ENCODE data around the gene IRF6.

The IRF6 gene

DNA sequence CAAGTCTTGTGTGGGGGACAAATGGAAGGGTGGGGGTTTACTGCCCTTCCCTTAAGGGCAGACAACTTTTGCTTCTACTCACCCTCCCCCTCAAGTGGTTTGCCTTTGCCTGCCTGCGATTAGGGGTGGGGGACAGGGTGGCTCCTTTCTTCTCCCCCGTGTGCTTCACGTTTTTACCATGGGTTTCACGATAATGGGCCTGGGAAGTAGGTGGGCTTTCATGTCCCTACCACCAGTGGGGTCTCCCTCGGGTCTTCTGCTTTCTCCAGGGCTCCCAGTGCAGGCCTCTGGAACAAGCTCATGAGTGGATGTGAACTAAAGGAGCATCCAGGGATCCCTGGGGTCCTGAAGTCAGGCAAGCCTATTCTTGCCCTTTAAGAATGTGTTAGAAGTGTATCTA is 43.4 kb upstream of the IRF6 start:
- no peak overlapping the region for H3K4me3 ChIP-seq (ENCODE audit: low read depth, low read length, poor library complexity, severe bottlenecking)
- no peak overlapping the region for H3K4me2 ChIP-seq (ENCODE audit: low read length)
- no peak overlapping the region for H3K27ac ChIP-seq (ENCODE audit: low read depth, low read length, poor library complexity, severe bottlenecking)
- H2AFZ ChIP-seq (ENCODE audit: low read length) = no peak overlapping the region
- H4K20me1 ChIP-seq (ENCODE audit: insufficient read depth, low read length) = no peaks in the 10 kb centered on the region
- H3K36me3 ChIP-seq (ENCODE audit: insufficient read depth, low read length) = peaks cover 79% of the 10 kb centered on the region
- H3K4me1 ChIP-seq (ENCODE audit: insufficient read depth, low read length, severe bottlenecking) = no peaks in the 10 kb centered on the region
- H3K9me2 ChIP-seq (ENCODE audit: low read depth, low read length) = no peaks in the 10 kb centered on the region
- H3K9me3 ChIP-seq (ENCODE audit: low read length) = no peaks in the 10 kb centered on the region
- no peaks in the 10 kb centered on the region for H3F3A ChIP-seq (ENCODE audit: insufficient read depth, low read length)
- TF ChIP-seq, protein P1, sequence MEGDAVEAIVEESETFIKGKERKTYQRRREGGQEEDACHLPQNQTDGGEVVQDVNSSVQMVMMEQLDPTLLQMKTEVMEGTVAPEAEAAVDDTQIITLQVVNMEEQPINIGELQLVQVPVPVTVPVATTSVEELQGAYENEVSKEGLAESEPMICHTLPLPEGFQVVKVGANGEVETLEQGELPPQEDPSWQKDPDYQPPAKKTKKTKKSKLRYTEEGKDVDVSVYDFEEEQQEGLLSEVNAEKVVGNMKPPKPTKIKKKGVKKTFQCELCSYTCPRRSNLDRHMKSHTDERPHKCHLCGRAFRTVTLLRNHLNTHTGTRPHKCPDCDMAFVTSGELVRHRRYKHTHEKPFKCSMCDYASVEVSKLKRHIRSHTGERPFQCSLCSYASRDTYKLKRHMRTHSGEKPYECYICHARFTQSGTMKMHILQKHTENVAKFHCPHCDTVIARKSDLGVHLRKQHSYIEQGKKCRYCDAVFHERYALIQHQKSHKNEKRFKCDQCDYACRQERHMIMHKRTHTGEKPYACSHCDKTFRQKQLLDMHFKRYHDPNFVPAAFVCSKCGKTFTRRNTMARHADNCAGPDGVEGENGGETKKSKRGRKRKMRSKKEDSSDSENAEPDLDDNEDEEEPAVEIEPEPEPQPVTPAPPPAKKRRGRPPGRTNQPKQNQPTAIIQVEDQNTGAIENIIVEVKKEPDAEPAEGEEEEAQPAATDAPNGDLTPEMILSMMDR (IDR thresholded peaks at IDR 0.05; ENCODE audit: low read length) = no peak
- no peak for TF ChIP-seq EZH2 (IDR thresholded peaks at IDR 0.05; ENCODE audit: borderline replicate concordance, low read length)
- H3K79me2 ChIP-seq (ENCODE audit: insufficient read depth, low read length) = no peaks in the 10 kb centered on the region
- H3K9ac ChIP-seq (ENCODE audit: low read length) = no peak overlapping the region
- H3K27me3 ChIP-seq (ENCODE audit: insufficient read depth, low read length) = no peaks in the 10 kb centered on the region

DNA sequence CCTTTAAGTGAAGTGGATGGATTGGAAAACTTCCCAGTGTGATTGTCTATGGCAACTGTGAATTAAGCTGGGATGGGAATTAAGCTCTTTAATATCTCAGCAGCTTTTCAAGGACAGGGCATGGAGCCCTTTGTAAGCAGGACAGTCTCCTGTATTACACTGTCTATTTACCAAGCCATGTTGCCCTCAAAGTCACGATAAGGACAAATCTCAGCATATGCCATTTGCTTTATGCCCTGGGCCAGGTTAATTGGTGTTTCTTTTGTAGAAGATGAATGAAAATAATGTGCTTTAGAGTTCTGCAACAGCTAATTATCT is 39.4 kb upstream of the IRF6 start:
- Histone ChIP-seq H3K9me3 (ENCODE audit: low read length) (no peaks in the 10 kb centered on the region), H3F3A (ENCODE audit: insufficient read depth, low read length) (no peaks in the 10 kb centered on the region), H4K20me1 (ENCODE audit: insufficient read depth, low read length) (no peaks in the 10 kb centered on the region), H3K27ac (ENCODE audit: low read depth, low read length, poor library complexity, severe bottlenecking) (no peak overlapping the region), H3K79me2 (ENCODE audit: insufficient read depth, low read length) (no peaks in the 10 kb centered on the region), H3K9me2 (ENCODE audit: low read depth, low read length) (no peaks in the 10 kb centered on the region), H3K4me1 (ENCODE audit: insufficient read depth, low read length, severe bottlenecking) (no peaks in the 10 kb centered on the region), H3K4me2 (ENCODE audit: low read length) (no peak overlapping the region), H3K9ac (ENCODE audit: low read length) (no peak overlapping the region), H3K4me3 (ENCODE audit: low read depth, low read length, poor library complexity, severe bottlenecking) (no peak overlapping the region), H3K27me3 (ENCODE audit: insufficient read depth, low read length) (no peaks in the 10 kb centered on the region), H3K36me3 (ENCODE audit: insufficient read depth, low read length) (peaks cover 80% of the 10 kb centered on the region), H2AFZ (ENCODE audit: low read length) (no peak overlapping the region)
- TF ChIP-seq, protein P1 (IDR thresholded peaks at IDR 0.05; ENCODE audit: low read length) = no peak
- TF ChIP-seq EZH2 (IDR thresholded peaks at IDR 0.05; ENCODE audit: borderline replicate concordance, low read length) = no peak

DNA sequence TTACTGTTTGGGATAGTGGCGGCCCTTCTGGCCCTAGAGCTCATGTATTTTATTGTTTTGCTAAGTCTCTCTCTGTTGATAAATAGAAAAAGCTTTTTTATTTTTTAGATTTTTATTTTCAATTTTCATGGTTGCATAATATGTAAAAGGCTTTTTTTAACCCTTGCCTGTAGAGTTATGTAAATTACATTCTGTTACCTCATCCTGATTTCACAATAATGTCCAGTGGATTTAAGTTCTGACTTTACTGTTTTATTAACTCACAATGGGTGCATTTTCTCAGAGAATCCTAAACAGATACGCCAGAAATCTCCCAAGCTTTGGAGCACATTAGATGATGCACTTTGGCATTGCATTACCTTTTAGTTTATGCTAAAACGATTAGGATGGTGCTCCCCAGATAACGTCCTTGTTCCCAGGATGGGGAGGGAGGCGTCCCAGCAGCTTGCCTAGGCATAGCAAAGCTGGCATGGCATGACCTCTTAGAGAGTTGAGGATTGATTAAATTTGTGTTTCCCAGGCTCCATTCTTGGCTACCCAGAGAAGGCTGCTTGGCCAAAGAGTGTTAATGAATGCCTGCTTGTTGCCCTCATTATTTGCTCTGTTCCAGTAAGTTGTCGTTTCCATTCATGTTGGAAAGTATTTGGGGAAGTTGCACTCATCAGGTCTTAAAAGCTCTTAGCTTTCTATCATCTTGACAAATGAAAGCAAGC is 38.9 kb upstream of the IRF6 start:
- Histone ChIP-seq H3K36me3 (ENCODE audit: insufficient read depth, low read length) (peaks cover 85% of the 10 kb centered on the region), H3F3A (ENCODE audit: insufficient read depth, low read length) (no peaks in the 10 kb centered on the region), H3K27ac (ENCODE audit: low read depth, low read length, poor library complexity, severe bottlenecking) (no peak overlapping the region)

More for the DNA sequence above, 38.9 kb upstream of the IRF6 start:
- Histone ChIP-seq H3K9ac (ENCODE audit: low read length) (no peak overlapping the region), H3K4me2 (ENCODE audit: low read length) (no peak overlapping the region), H3K4me1 (ENCODE audit: insufficient read depth, low read length, severe bottlenecking) (no peaks in the 10 kb centered on the region), H4K20me1 (ENCODE audit: insufficient read depth, low read length) (no peaks in the 10 kb centered on the region), H3K27me3 (ENCODE audit: insufficient read depth, low read length) (no peaks in the 10 kb centered on the region), H3K79me2 (ENCODE audit: insufficient read depth, low read length) (no peaks in the 10 kb centered on the region), H3K9me2 (ENCODE audit: low read depth, low read length) (no peaks in the 10 kb centered on the region), H3K9me3 (ENCODE audit: low read length) (no peaks in the 10 kb centered on the region), H2AFZ (ENCODE audit: low read length) (no peak overlapping the region), H3K4me3 (ENCODE audit: low read depth, low read length, poor library complexity, severe bottlenecking) (no peak overlapping the region)
- no peak for TF ChIP-seq EZH2 (IDR thresholded peaks at IDR 0.05; ENCODE audit: borderline replicate concordance, low read length)
- TF ChIP-seq, protein P1 (IDR thresholded peaks at IDR 0.05; ENCODE audit: low read length) = no peak

Measured in OCI-LY1 (cell line).